ENCODE results near the gene LINGO3. TPM values are rescaled to one million over a fixed set of nuclear protein-coding genes. Genes with fewer than 3 reads are reported as not detected.

Gene LINGO3
- total and polyA plus RNA-seq, 2 donors (not counting 3 experiments of a cell fraction or from before 2014, with no cell fraction given): not detected

DNA sequence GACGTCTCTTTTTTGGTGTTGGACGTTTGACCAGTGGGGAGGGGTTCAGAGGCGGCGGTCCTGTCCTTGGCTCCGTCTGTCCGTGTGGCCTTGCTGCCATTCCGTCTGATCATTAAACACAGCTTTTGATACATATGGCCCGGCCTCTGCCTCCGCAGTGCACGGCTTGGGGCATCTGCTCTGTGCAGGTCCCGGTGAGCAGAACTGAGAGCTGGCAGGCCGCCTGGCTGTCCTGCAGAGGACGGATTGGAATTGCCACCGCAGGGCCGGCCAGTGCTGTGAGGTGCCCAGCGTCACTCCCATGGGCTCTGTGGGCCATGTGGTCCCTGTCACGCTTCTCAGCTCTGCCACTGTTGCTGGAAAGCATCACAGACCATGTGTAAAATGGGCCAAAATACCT lies 46.7 kb upstream of the LINGO3 start:
- no peaks in the 10 kb centered on the region for H3K79me2 ChIP-seq (ENCODE audit: control insufficient read depth, insufficient read depth, low read length)
- no peak for TF ChIP-seq POLR2AphosphoS5 (IDR thresholded peaks at IDR 0.05; ENCODE audit: insufficient read depth, low read depth, low read length)
- TF ChIP-seq CTCF (IDR thresholded peaks at IDR 0.05; ENCODE audit: extremely low read depth in 1 of 2, insufficient read depth in 1 of 2, low read depth in 1 of 2, low read length in 2 of 2): no peak
- no peak for TF ChIP-seq MAX (IDR thresholded peaks at IDR 0.05; ENCODE audit: insufficient read depth, insufficient read length)
- TF ChIP-seq GATA2 (IDR thresholded peaks at IDR 0.05; ENCODE audit: insufficient read depth, insufficient read length, low read depth, low read length): no peak
- CTCF ChIA-PET: interaction anchor here (2.5 kb wide), 1 partner anchor 10 kb away, joined by 8 read pairs; no protein-coding TSS in a partner anchor
- H3K36me3 ChIP-seq (ENCODE audit: control insufficient read depth in 2 of 2, extremely low read depth in 1 of 2, insufficient read depth in 2 of 2, low read length in 2 of 2): peaks cover 0 to 12% of the 10 kb centered on the region in 2 experiments
- dilution Hi-C loops (cut with MboI; ENCODE audit: extremely low pct_ligation_motif_present, low sequenced_read_pairs) (no loop called here), intact Hi-C loops (cut with micrococcal nuclease) (no loop called here)
- no peaks in the 10 kb centered on the region for H3K9me1 ChIP-seq (replicated peaks; ENCODE audit: control insufficient read depth, extremely low read depth, insufficient read depth, low read length)
- no peak overlapping the region for H2AFZ ChIP-seq (ENCODE audit: low read depth, low read length)
- H4K20me1 ChIP-seq (replicated peaks; ENCODE audit: control insufficient read depth, extremely low read depth, insufficient read depth, low read length): no peaks in the 10 kb centered on the region
- H3K9me3 ChIP-seq (replicated peaks; ENCODE audit: control insufficient read depth, insufficient read depth, low read length): no peaks in the 10 kb centered on the region
- no peak overlapping the region for H3K27ac ChIP-seq (ENCODE audit: insufficient read depth, low read depth, low read length)
- H3K4me2 ChIP-seq (ENCODE audit: insufficient read depth, low read length): no peak overlapping the region
- no peaks in the 10 kb centered on the region for H3K4me1 ChIP-seq (ENCODE audit: control insufficient read depth, extremely low read depth, insufficient read depth, low read length)
- FAIRE-seq (no peak), DNase-seq (ENCODE audit: low read depth, low spot score) (no peak)
- no peak overlapping the region for H3K4me3 ChIP-seq (replicated peaks in 1 of 3; ENCODE audit: insufficient read depth in 1 of 3, low read depth in 1 of 3, low read length in 3 of 3)
- no TSS peak for BruUV-seq (replicated peaks)
- H3K27me3 ChIP-seq (ENCODE audit: control insufficient read depth in 2 of 2, insufficient read depth in 2 of 2, low read length in 2 of 2): peaks cover 0 to 4% of the 10 kb centered on the region in 2 experiments
- POLR2A ChIA-PET: no interaction called here
- H3K9ac ChIP-seq (replicated peaks; ENCODE audit: extremely low read depth, insufficient read depth, low read length): no peak overlapping the region

Data from endothelial cell of umbilical vein (primary cell).